GM12891 (cell line): ENCODE results near the gene RASSF4.

Source experiments
- POLR2A ChIP-seq: IDR thresholded peaks from 2 replicates; pipeline ENCODE4 v1.6.1; 2011; ENCODE audit warnings: low read depth, low read length, control low read depth
- POLR2AphosphoS5 ChIP-seq: IDR thresholded peaks from 2 replicates; pipeline ENCODE4 v1.6.1; 2011; ENCODE audit warnings: low read depth, low read length, control low read depth
- SPI1 ChIP-seq: IDR thresholded peaks from 2 replicates; pipeline ENCODE4 v1.6.1; 2011; ENCODE audit warnings: low read depth, low read length, control low read depth
- TAF1 ChIP-seq: IDR thresholded peaks from 2 replicates; pipeline ENCODE4 v1.6.1; 2011; ENCODE audit warnings: low read depth, low read length, control low read depth

- no peak for TF ChIP-seq POLR2AphosphoS5
- no peak for TF ChIP-seq POLR2A
- TF ChIP-seq SPI1 = no peak
- no peak for TF ChIP-seq TAF1
These were observed 40.6 kb downstream of the RASSF4 start for GRCh38 chr10:45000138-45000751.
